GM19438 (cell line): ENCODE measurements around the gene RBM20.

Experiments used
- ATAC-seq: cut with Tn5 transposase; IDR thresholded peaks from one replicate; pipeline ENCODE4 v1.9.1; 2021; ENCODE audit warnings: low read depth; ENCODE audit not compliant: unreplicated experiment

Gene RBM20

DNA sequence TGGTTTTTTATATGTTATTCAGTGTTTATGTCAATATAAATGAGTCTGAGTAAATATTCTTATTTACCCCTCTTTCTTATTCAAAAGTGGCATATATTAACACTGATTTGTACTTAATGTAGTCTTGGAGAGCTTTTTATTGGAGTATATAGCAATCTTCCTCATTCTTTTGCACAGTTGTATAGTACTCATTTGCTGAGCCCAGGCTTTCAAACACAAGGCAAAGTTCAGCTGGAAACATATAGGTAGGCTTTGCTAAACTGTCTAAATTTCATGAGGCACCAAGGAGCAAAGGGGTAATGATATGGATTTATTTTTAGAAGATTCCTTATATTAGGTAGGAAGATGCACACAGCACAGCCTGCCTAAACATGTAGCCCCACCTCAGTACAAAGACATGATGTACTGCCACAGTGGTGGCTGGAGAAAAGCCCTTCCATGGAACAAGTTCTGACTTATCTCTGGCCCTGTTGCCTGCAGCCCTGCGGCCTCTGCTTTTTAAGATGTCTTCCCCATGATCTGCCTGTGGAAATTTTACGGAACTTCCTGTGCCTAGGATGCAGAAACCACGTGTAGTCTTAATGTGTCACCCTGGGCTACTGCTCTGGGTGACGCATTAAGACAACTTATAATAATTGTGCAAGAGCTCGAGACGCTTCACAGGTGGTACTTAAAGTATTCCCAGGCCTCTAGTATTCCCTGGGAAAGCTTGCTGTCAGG lies 218.0 kb downstream of the RBM20 start:
- ATAC-seq: no peak

DNA sequence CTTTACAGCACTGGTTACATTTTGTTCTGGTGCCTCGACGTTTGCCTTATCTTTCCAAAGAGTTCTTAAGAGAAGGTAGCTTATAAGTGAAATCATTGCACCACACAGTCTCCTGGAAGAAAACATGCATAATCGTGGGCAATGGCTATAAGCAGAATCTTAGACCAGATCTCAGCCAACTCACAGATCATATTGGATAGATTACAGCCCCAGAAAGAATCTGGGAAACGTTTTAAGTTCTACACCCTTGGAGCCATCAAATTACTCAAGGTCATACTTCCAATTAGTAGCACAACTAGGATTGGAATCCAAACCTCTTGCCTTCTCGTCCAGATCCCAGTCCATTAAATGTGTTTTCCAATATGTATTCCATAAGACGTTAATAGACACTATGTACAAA lies 218.8 kb downstream of the RBM20 start:
- no peak for ATAC-seq

DNA sequence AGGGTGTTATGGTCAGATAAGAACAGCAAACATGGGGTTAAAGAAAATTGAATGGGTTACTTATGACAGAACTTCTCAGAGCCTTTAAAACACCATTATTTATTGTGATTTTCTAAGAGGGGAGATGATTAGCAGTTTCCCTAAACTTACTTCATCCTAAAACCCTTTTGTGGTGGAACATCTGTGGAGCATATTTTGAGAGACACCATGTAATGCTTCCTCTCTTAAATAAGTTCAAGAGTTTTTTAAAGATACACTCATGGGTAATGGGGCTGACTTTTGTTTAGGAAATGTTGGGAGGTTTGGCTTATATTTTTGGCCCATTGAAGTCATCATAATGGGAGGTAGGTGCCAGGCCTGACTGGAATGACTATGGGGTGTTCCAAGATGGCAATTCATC lies 219.2 kb downstream of the RBM20 start:
- no peak for ATAC-seq

DNA sequence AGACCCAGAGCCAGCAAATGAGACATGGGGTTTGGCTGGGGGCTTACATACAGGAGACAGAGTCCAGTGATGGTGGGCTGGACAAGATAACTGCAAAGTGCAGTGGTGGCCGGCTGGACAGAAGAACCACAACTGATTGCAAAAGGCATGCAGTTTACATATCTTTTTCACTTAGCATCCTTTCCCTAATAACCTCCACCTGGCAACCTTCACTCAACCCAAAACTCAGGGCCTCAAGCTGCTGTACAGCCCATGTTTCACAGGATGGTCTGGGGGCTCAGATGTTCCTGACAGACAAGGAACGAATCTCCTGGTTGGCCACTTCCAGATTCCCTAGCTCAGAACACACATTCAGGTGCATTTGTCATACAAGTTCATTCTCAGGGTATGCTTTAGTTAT lies 219.8 kb downstream of the RBM20 start:
- no peak for ATAC-seq

DNA sequence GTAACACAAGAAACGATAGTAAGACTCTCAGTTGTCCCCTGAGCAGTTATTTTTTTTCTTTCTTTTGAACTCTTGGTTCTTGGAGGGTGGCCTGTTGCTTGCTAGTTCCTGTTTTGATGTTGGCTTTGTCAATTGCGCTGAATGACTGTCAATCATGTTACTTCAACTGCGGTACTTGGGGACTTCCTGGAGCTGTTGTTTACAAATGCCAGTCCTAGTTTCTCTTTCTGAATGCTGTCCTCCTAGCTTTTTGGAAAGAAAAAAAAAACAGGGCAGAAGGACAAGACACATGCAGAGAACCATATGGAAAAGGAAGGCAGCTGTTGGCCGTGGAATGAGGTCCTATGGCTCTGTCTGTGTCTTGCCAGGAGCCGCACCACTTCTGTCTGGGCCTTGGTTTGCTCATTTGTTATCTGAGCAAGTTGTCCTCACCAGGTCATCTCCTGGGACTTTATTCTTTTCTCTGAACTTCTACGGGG lies 220.6 kb downstream of the RBM20 start:
- ATAC-seq: peak; percentile 55

DNA sequence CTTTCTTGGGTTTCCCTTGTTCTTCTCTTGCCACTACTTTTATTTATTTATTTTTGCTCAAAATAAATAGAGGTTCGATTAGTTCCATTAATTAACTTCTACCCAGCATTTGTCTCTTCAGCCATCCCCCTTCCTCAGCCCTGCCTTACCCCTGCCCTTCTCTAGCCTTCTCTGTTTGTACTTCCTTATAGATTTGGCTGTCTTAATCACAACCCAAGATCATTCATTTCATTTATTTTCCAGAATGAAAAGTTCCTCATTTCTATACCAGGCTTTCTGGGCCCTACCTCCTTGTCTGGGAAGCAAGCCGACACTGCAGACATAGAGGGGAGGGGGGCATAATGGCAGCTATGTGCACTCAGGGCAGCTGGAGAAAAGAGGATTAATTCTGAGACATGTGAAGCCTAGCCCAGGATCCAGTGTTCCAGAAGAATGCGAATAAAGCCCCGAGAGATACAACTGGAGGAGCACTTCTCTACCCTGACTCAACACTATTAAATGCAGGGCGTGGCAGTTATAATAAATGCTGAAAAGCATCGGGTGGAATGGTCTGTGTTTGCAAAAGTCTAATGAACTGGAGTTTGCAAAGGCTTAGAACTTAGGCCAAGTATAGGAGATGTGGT lies 221.2 kb downstream of the RBM20 start:
- ATAC-seq: no peak

DNA sequence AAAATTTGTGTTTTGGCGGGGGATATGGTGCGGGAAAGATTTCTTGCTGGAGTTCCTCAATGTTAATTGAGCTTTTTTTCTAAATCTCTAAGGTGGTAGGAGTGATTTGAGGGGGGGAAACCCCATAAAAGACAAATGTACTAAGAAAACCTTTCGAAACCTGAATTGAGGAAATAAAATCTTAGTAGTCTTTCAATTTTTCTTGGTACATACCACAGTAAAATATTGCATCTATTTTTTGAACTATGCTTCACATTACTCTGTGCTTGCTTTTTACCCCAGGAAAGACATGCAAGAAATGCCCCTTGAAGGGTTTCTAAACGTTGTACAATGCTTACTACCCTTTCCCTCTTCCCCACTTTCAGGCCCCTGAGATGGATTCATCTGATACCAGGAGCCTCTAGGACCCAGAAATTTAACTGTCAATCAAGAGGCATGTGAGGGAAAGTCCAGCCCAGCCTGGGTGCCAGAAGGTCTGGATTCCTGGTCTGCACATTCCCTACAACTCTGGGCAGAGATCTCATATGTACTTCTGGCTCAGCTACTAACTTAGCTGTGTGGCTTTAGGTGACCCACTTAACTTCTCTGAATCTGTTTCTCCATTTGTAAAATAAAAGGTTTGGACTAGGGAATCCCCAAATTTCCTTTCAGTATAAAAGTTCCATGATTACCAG lies 221.8 kb downstream of the RBM20 start:
- no peak for ATAC-seq

DNA sequence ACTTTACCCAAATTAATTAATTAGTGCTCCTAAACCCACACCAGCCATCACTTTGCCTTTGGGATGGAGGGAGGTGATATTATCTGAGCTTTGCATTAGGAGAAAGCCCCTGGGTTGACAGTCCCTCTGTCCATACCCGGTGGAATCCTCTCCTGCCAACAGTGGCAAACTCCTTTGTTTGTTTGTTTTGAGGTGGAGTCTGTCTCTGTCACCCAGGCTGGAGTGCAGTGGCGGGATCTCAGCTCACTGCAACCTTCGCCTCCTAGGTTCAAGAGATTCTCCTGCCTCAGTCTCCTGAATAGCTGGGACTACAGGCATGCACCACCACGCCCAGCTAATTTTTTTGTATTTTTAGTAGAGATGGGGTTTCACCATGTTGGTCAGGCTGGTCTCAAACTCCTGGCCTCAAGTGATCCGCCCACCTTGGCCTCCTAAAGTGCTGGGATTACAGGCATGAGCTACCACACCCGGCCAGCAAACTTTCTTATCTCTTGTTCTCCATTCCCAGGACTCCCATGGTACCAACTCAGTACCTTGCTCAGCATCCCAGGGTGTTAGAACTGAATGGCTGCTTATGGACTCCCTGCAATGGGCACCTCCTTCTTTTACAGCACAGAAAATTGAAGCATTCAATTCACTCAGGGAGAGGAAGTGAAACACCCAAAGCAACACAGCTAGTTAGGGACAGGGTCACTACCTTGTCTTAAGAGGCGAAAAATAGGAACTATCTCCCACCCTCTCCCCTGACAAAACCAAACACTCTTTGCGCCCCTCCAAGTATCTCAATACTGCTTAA lies 223.1 kb downstream of the RBM20 start:
- ATAC-seq: peak; percentile 33

DNA sequence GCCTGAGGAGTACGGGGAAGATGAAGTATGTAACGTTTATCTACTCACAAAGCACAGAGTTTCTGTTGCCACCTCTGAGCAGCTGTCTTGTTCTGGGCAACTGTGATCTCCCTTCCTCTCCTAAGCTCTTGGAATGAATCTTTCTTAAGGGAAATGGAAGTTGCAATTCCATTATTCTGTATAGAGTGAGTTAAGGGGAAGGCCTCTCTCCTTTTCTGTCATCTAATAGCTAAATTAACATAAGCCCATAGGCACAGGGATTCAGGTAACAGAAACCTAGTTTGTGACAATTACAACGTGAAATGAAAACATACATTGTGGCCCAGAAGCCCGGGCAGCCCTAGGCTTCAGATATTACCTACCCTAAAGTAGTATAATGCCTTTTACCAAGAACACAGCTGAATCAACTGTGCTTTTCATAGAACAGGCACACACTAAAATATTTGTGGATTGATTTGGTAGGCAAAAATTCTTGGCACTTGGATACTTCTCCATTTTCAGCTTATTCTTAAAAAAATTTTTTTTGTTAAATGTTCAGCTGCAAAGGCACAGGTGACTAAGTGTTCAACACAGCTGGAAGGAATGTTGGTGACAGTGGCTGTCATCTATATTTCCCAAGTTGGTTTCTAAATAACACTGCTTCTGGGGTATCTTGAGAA lies 223.8 kb downstream of the RBM20 start:
- no peak for ATAC-seq

DNA sequence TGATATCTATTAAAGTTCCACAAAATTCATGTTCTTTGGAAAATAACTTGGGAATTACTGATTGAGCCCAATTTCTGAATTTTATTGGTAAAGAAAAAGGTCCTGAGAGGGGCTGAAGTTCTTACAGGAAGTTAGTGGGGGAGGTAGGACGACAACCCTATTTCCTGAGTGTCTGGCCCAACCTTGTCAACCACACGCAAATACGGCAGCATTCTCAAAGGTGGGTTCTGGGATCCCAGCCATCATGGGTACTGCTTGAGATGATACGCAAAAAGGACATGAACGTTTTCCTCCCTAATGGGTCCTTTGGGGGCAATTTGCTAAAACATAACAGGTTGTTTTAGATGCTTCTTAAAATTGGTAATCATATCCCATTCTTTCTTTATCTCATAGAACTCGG lies 224.8 kb downstream of the RBM20 start:
- no peak for ATAC-seq

DNA sequence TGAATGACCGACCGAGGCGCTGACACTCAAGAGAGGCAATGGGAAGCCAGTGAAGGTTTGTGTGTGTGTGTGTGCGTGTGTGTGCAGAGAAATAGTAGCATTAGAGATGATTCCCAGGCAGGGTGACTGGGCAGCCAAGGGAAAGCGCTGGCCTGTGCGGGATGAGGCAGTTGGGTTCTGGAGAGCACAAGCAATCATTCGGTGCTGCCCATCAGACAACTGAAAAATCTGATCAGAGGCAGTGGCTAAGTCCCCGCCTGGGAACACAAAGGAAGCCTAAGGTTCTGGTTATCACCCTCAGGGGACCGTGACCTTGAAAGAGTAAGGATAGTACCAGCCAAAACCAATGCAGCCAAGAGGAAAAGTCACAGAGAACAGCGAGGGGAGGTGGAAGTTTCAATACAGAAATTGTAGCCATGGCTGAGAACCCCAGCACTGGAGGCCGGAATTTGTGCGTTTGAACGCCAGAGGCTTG lies 226.7 kb downstream of the RBM20 start:
- ATAC-seq: no peak

DNA sequence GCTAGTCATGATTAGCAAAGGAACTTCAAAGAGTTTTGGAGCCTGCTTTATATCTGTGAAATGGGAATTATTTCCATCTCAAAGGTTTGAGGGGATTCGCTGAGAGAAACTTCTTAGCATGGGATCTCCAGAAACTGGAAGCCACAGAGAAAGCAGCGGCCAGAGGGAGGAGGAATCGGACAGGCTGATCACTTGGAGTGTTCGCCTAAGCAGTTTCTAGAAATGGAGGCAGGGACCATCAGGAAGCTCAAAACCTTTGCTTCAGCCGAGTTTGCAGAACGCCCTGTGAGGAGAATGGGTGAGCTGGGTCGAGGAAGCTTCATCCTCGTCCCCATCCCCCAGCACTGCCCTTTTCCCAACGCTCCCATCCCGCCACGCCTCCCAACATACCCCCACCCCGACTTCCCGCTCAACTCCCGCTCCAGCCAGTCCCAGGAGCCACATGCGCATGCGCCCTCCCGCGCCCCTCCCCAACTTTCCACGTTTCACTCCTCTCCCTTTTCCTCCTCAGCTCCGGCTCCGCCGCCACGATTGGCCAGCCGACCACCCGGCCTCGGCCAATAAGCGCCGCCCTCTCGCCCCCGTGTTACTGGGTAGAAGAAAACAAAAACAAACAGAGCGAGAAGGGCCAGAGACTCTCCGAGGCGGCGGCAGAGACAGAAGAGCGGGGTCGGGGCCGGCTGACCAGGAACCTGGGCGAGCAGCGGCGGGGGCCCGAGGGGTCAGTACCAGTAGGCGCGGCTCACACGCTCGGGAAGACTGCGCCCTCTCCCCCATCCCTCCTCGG lies 227.4 kb downstream of the RBM20 start, which contains the start of gene PDCD4:
TSS of gene PDCD4 (plus strand) at position 631 of the 787 bp plus-strand sequence. CDS start 4,100 bp downstream, outside the sequence.
- ATAC-seq: peak; percentile 65

DNA sequence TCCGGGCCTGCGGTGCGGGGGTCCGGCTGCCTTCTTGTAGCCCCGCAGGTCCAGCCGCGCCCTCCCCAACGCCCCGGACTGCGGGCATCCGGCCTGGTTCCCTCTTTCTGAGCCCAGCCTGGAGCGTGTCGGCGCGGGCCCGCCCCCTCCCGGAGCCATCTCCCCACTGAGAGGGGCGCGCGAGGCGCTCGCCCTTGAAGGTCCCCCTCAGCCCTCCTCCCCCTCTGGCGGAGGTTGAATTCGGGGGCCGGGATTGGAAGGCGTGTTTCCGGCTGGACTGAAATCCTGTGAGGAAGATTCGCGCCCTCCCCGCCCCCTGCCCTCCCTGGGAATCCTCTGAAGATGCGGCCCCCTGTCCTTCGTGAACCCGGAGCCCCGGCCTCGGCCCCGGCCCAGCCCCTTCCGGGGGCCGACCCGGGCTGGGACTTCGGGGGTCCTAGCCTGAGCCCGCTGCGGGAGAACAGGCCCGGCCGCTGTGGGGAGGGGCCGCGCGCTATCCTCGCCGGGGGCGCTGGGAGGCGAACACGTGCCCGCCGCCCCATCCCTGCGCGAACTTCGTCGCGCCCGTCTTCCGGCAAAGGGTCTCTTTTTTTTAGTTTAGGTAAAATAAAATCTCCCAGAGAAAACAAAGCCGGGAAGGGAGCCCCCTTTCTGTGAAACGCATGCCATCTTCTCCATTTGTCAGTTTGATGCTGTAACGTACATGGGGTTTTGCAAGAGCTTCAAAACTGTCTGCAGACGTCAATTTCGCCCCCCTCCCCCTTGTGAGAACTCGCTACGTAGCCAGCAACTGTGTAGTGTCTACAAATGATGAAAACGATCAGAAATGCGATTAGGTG lies 228.2 kb downstream of the RBM20 start:
- peak; percentile 44 for ATAC-seq

DNA sequence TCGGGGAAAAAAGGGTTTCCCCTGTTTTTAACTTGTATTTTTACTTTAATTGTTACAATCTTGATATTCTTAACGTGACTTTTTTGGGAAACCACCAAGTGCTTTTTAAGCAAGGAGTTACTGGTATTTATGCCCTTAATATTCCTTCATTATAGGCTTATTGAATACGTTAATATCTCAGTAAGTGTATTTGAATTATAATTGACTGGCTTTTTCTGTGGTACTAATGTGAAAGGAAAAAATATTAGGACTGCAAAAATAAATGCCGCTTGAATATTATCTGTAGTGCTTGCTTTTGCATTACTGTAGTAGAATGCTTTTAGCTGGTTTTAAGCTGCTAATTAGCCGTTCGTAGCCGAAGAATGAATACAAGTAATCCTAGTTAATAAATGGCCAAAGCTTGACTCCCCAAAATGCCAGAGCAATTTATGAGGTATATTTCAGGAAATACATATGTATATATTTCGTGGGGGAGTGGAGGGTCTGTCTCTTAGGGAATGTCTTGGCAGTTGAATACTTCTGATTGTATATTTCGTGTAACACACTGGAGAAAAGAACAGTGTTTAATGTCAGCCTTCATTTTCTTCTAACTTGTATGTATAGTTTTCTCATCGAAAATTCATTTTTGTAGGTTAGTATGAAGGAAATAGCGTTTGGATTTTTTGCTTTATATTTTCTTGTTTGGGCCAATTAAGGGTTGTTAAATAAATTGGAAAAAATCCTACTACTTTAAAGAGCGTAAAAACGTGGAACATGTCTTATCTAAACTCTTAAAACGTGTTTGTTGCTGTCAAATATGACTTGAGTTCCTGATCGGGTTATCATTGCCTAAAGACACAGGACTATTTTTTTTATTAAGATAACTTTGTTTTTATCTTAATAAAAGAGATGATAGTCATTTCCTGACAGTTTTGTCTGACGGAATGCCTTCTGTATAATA lies 229.1 kb downstream of the RBM20 start:
- ATAC-seq: no peak

DNA sequence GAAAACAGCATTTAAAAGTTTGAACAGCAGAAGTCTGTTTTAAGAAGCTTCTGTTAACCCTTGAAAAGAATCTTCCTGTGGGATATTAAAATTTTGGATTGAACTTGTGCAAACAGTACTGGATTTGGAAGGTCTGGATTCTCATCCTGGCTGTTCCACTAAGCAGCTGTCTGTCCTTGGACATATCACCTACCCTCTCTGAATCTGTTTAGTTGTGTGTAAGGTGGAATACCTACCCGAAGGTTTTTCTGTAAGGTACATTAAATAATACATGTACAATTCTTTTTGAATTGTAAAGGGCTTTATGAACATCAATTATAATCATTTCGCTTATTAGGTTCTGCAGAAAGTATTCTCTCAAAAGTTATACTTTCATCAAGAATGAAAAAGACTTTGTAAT lies 229.8 kb downstream of the RBM20 start:
- ATAC-seq: no peak

DNA sequence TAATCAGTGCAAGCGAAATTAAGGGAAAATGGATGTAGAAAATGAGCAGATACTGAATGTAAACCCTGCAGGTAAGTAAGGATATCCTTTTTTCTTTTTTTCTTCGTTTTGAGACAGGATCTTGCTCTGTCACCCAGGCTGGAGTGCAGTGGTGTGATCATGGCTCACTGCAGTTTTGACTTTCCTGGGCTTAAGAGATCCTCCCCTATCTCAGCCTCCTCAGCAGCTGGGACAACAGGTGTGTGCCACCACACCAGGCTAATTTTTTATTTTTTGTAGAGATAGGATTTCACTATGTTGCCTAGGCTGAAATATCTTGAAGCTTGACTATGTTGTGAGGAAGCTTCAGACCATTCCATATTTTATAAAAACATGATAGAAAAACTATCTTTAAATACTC lies 231.9 kb downstream of the RBM20 start:
- ATAC-seq: no peak

DNA sequence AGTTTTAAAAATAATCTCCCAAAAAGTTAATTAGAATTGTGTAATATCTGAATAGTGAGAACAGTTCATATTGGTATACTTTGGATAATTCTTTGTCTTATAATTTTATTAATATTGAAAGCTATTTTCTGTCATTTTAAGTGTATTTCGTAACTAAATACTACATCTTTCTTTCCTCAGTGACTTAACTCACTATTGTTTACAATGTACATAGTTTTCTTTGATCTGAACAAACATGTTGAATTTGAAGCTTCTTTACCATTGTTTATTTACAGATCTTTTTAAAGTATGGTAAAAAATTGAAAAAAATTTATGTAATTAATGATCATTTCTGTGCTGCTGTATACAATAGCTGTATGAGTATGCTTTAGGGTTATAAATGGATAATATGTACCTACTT lies 232.7 kb downstream of the RBM20 start:
- no peak for ATAC-seq
